ENCODE results near the gene CACNA2D1. TPM values are rescaled to one million over a fixed set of nuclear protein-coding genes. Genes with fewer than 3 reads are reported as not detected.

CACNA2D1 gene
- total and polyA plus RNA-seq, 9 of the 15 experiments (the other 6 are each of a cell fraction or from before 2014, with no cell fraction given) = 0.49 TPM; not detected in 8

DNA sequence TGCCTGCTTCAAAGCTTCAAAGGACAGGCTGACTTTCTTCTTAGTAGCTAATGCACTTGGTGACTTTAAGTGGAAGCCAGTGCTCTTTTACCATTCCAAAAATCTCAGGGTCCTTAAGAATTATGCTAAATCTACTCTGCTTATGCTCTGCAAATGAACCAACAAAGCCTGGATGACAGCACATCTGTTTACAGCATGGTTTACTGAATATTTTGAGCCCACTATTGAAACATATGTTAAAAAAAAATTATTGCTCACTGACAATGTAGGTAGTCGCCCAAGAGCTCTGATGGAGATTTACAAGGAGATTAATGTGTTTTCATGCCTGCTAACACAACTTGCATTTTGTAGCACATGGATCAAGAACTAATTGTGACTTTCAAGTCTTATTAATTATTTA, 415.5 kb downstream of the CACNA2D1 start:
- FAIRE-seq = no peak
- Histone ChIP-seq H3K27me3 (ENCODE audit: control insufficient read depth in 2 of 2, insufficient read depth in 2 of 2, low read length in 2 of 2) (no peaks in the 10 kb centered on the region), H3K4me3 (no peak overlapping the region), H3K79me2 (ENCODE audit: control insufficient read depth, insufficient read depth, low read length) (no peaks in the 10 kb centered on the region), H3K9me3 (replicated peaks; ENCODE audit: control insufficient read depth, insufficient read depth, low read depth, low read length) (no peaks in the 10 kb centered on the region), H2AFZ (ENCODE audit: low read depth, low read length) (no peak overlapping the region), H3K4me1 (replicated peaks in 1 of 2; ENCODE audit: control insufficient read depth in 2 of 2, insufficient read depth in 2 of 2, low read length in 2 of 2) (no peaks in the 10 kb centered on the region), H3K9me1 (ENCODE audit: control insufficient read depth, insufficient read depth, low read length) (no peaks in the 10 kb centered on the region), H3K4me2 (ENCODE audit: insufficient read depth, low read length) (no peak overlapping the region), H3K36me3 (ENCODE audit: control insufficient read depth, insufficient read depth, low read length) (no peaks in the 10 kb centered on the region), H3K9ac (ENCODE audit: insufficient read depth in 1 of 2, low read depth in 2 of 2, low read length in 2 of 2) (no peak overlapping the region), H3K27ac (ENCODE audit: extremely low read depth, low read depth, low read length) (no peak overlapping the region), H4K20me1 (replicated peaks; ENCODE audit: control insufficient read depth, insufficient read depth, low read length) (no peaks in the 10 kb centered on the region)
- ChIA-PET POLR2A (no interaction called here), CTCF (ENCODE audit: low intra/inter-chr PET ratio) (no interaction called here)
- in situ Hi-C loops (cut with MboI) (loop anchor here (25.0 kb wide), 1 partner anchor 534 kb away; no protein-coding TSS in a partner anchor), intact Hi-C loops (cut with micrococcal nuclease) (no loop called here)
- no peak for ATAC-seq
- TF ChIP-seq FIP1L1 (IDR thresholded peaks at IDR 0.05; ENCODE audit: low read depth, low read length, poor library complexity, severe bottlenecking) (no peak), ZBED1 (IDR thresholded peaks at IDR 0.05) (no peak), SIX5 (IDR thresholded peaks at IDR 0.05; ENCODE audit: borderline replicate concordance in 1 of 2, insufficient read depth in 1 of 2, low read depth in 1 of 2, low read length in 2 of 2) (no peak), HMG20B (CRISPR knock-in tag; IDR thresholded peaks at IDR 0.05) (no peak), MITF (IDR thresholded peaks at IDR 0.05) (no peak), KAT2B (IDR thresholded peaks at IDR 0.05; ENCODE audit: low read depth, low read length) (no peak), KDM2B (CRISPR knock-in tag; IDR thresholded peaks at IDR 0.05) (no peak), DLX4 (CRISPR knock-in tag; IDR thresholded peaks at IDR 0.05) (no peak), NCOA6 (IDR thresholded peaks at IDR 0.05) (no peak)
- TF ChIP-seq, protein P1, sequence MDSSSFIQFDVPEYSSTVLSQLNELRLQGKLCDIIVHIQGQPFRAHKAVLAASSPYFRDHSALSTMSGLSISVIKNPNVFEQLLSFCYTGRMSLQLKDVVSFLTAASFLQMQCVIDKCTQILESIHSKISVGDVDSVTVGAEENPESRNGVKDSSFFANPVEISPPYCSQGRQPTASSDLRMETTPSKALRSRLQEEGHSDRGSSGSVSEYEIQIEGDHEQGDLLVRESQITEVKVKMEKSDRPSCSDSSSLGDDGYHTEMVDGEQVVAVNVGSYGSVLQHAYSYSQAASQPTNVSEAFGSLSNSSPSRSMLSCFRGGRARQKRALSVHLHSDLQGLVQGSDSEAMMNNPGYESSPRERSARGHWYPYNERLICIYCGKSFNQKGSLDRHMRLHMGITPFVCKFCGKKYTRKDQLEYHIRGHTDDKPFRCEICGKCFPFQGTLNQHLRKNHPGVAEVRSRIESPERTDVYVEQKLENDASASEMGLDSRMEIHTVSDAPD (CRISPR knock-in tag; IDR thresholded peaks at IDR 0.05) = no peak
- BruUV-seq (replicated peaks) = no TSS peak
- WGBS (ENCODE audit: insufficient coverage, low coverage, missing lambda C conversion rate) = 6% methylated on average over 1 of the region's 1 CpG
- no peak for DNase-seq (ENCODE audit: extremely low read depth in 1 of 4, low spot score in 3 of 4)

Data from K562 (cell line).